B cell (primary cell): Measurements from ENCODE around the gene AFG1L.

Source experiments
- CTCF ChIP-seq: fragments of 200-600 bp; IDR thresholded peaks from one replicate; pipeline ENCODE4 v1.8.0; 2022; ENCODE audit warnings: antibody characterized with exemption, mild to moderate bottlenecking
- EZH2 ChIP-seq: IDR thresholded peaks from 2 replicates; pipeline ENCODE4 v1.6.1; 2012; ENCODE audit warnings: borderline replicate concordance, low read depth, mild to moderate bottlenecking, moderate library complexity, low read length; ENCODE audit not compliant: insufficient read depth, poor library complexity, severe bottlenecking

GRCh38 chr6:108287373-108287772, 7.5 kb upstream of the AFG1L start:
- no peak for TF ChIP-seq CTCF
- TF ChIP-seq EZH2, result no peak
